Measurements from ENCODE around the gene CYP2S1. TPM values are rescaled to one million over a fixed set of nuclear protein-coding genes. Genes with fewer than 3 reads are reported as not detected.
A peak's percentile ranks its signal among the peaks of the same experiment; 100 is the strongest.
"Not testable (repeated sequence)": the region's sequence is repeated elsewhere in the genome, so short reads cannot be mapped to it uniquely, and the experiment has no call there.

Gene CYP2S1
- total and polyA plus RNA-seq, 9 of the 15 experiments (the other 6 are each of a cell fraction or from before 2014, with no cell fraction given) = 0.07 to 1.9 (median 0.41) TPM

DNA sequence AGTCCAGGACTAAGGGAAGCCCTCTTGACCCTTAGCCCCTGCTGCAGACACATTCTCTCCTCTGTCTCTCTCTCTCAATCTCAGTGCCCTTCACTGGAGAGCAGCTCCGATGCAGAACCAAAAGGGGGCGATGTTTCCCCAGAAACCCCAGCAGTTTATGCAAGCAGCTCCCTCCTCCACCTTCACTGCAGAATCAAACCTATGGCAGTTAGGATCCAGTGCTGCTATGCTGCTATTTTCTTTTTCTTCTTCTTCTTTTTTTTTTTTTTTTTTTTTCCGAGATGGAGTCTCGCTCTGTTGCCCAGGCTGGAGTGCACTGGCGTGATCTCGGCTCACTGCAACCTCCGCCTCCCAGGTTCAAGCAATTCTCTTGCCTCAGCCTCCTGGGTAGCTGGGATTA, 11.3 kb downstream of the CYP2S1 start (continued):
- TF ChIP-seq, protein P1, sequence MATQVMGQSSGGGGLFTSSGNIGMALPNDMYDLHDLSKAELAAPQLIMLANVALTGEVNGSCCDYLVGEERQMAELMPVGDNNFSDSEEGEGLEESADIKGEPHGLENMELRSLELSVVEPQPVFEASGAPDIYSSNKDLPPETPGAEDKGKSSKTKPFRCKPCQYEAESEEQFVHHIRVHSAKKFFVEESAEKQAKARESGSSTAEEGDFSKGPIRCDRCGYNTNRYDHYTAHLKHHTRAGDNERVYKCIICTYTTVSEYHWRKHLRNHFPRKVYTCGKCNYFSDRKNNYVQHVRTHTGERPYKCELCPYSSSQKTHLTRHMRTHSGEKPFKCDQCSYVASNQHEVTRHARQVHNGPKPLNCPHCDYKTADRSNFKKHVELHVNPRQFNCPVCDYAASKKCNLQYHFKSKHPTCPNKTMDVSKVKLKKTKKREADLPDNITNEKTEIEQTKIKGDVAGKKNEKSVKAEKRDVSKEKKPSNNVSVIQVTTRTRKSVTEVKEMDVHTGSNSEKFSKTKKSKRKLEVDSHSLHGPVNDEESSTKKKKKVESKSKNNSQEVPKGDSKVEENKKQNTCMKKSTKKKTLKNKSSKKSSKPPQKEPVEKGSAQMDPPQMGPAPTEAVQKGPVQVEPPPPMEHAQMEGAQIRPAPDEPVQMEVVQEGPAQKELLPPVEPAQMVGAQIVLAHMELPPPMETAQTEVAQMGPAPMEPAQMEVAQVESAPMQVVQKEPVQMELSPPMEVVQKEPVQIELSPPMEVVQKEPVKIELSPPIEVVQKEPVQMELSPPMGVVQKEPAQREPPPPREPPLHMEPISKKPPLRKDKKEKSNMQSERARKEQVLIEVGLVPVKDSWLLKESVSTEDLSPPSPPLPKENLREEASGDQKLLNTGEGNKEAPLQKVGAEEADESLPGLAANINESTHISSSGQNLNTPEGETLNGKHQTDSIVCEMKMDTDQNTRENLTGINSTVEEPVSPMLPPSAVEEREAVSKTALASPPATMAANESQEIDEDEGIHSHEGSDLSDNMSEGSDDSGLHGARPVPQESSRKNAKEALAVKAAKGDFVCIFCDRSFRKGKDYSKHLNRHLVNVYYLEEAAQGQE (IDR thresholded peaks at IDR 0.05; ENCODE audit: borderline replicate concordance) = peak; percentile 93
- TF ChIP-seq, protein P1 (CRISPR knock-in tag; IDR thresholded peaks at IDR 0.05; ENCODE audit: low read depth) = not testable (repeated sequence)
- peak; percentile 38; the same call in 1 of the 2 replicates for TF ChIP-seq SMAD4 (CRISPR knock-in tag; conservative IDR thresholded peaks at IDR 0.05)
- TF ChIP-seq SMC3 (conservative IDR thresholded peaks at IDR 0.05; ENCODE audit: insufficient read depth, low read depth, low read length) = peak; percentile 91
- TF ChIP-seq, protein P2, sequence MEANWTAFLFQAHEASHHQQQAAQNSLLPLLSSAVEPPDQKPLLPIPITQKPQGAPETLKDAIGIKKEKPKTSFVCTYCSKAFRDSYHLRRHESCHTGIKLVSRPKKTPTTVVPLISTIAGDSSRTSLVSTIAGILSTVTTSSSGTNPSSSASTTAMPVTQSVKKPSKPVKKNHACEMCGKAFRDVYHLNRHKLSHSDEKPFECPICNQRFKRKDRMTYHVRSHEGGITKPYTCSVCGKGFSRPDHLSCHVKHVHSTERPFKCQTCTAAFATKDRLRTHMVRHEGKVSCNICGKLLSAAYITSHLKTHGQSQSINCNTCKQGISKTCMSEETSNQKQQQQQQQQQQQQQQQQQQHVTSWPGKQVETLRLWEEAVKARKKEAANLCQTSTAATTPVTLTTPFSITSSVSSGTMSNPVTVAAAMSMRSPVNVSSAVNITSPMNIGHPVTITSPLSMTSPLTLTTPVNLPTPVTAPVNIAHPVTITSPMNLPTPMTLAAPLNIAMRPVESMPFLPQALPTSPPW (CRISPR knock-in tag; IDR thresholded peaks at IDR 0.05) = peak; percentile 28; the same call in 1 of the 2 replicates
- peak; percentile 39; the same call in 1 of the 2 replicates for TF ChIP-seq CEBPG (CRISPR knock-in tag; IDR thresholded peaks at IDR 0.05)
- peak in 1 of 2 experiments; percentile 38; a peak in 1 of 4 replicates for TF ChIP-seq CEBPG (tag; conservative IDR thresholded peaks at IDR 0.05 in 1 of 2, IDR thresholded peaks at IDR 0.05 in 1 of 2)
